Panc1 (cell line): ENCODE measurements around the gene ASRGL1. TPM values are rescaled to one million over a fixed set of nuclear protein-coding genes. Genes with fewer than 3 reads are reported as not detected.
A peak's percentile ranks its signal among the peaks of the same experiment; 100 is the strongest.

Experiments used
- ATAC-seq: fragments of 200-7000 bp; cut with Tn5 transposase; 2 replicates; pipeline ENCODE4 v1.9.1; 2020; ENCODE audit warnings: mild to moderate bottlenecking, moderate library complexity
- BruUV-seq: library from RNA; stranded (reverse); fragments of 400-500 nt; replicated peaks from 2 replicates; lab custom pipeline; 2021; lab: Mats Ljungman, UMichigan
- CTCF ChIA-PET: fragments of 300-600 bp; sonication (Branson Sonifier 250); formaldehyde crosslinking; loops from one replicate; lab custom pipeline; 2022; ENCODE audit warnings: antibody characterized with exemption; lab: Charles Lee
- POLR2A ChIA-PET: fragments of 300-600 bp; sonication (Branson Sonifier 250); formaldehyde crosslinking; loops from one replicate; lab custom pipeline; 2022; ENCODE audit warnings: antibody characterized with exemption; lab: Charles Lee
- DNase-seq: peaks from one replicate; pipeline ENCODE4 v3.0.0-alpha.2; 2010; ENCODE audit warnings: low read depth, low spot score
- H3K27ac ChIP-seq: 2 replicates; pipeline ENCODE4 v1.5.1; 2011; ENCODE audit warnings: mild to moderate bottlenecking, low read length, inconsistent platforms
- H3K27me3 ChIP-seq: fragments of 200-500 bp; sonication (Bioruptor generic); 2 replicates; pipeline ENCODE4 v1.6.0; 2014; ENCODE audit warnings: low read length, inconsistent platforms; ENCODE audit not compliant: control insufficient read depth, insufficient read depth
- H3K36me3 ChIP-seq: fragments of 200-500 bp; sonication (Bioruptor generic); 2 replicates; pipeline ENCODE4 v1.5.1; 2014; ENCODE audit warnings: inconsistent platforms, mild to moderate bottlenecking, low read length, moderate library complexity; ENCODE audit not compliant: control insufficient read depth, insufficient read depth
- H3K4me1 ChIP-seq: 2 replicates; pipeline ENCODE4 v1.5.1; 2011; ENCODE audit warnings: inconsistent platforms, mild to moderate bottlenecking, low read length, moderate library complexity; ENCODE audit not compliant: control insufficient read depth, insufficient read depth
- H3K4me3 ChIP-seq, 2 experiments: 2 replicates each; pipeline ENCODE4 v1.5.1; 2011 to 2012; ENCODE audit warnings: low read depth in 2 of 2, low read length in 2 of 2, mild to moderate bottlenecking in 2 of 2, inconsistent platforms in 1 of 2, moderate library complexity in 1 of 2
- H3K9me3 ChIP-seq: fragments of 200-500 bp; sonication (Bioruptor generic); 2 replicates; pipeline ENCODE4 v1.5.1; 2014; ENCODE audit warnings: low read depth, mild to moderate bottlenecking, inconsistent platforms, low read length, moderate library complexity; ENCODE audit not compliant: control insufficient read depth, insufficient read depth
- POLR2AphosphoS5 ChIP-seq: IDR thresholded peaks from 2 replicates; pipeline ENCODE4 v1.6.1; 2012; ENCODE audit warnings: mild to moderate bottlenecking, low read depth, low read length, moderate library complexity
- SIN3A ChIP-seq: IDR thresholded peaks from 2 replicates; pipeline ENCODE4 v1.6.1; 2012; ENCODE audit warnings: low read depth, mild to moderate bottlenecking, low read length, moderate library complexity, borderline replicate concordance; ENCODE audit not compliant: insufficient read depth
- TCF7L2 ChIP-seq: IDR thresholded peaks from 2 replicates; pipeline ENCODE4 v1.6.1; 2011; ENCODE audit warnings: mild to moderate bottlenecking, low read depth, low read length, inconsistent platforms
- in situ Hi-C: cut with HindIII; loops from 2 replicates; pipeline ENCODE4 v1.10.0; 2016; ENCODE audit warnings: low sequenced_read_pairs, low pct_unique_long_range_greater_than_20kb
- intact Hi-C: fragments of 100-400 bp; cut with micrococcal nuclease; formaldehyde crosslinking; loops from one replicate; pipeline ENCODE4 v1.10.0; 2022; ENCODE audit not compliant: unreplicated experiment
- total RNA-seq: library from RNA; stranded (reverse); gene quantifications from one replicate; pipeline ENCODE4 v1.2.1, GENCODE V29; 2021; ENCODE audit not compliant: unreplicated experiment
- TF ChIP-seq, protein P1 (sequence below), 2 experiments: IDR thresholded peaks; 2 replicates each; pipeline ENCODE4 v1.6.1; 2011 to 2012; ENCODE audit warnings: low read depth in 2 of 2, control low read depth in 1 of 2, low read length in 1 of 2, mild to moderate bottlenecking in 1 of 2, moderate library complexity in 1 of 2; ENCODE audit not compliant: insufficient read depth in 1 of 2
- TF ChIP-seq, protein P2 (sequence below): fragments of 450-650 bp; IDR thresholded peaks from 2 replicates; pipeline ENCODE4 v1.5.1; 2017; ENCODE audit warnings: mild to moderate bottlenecking

The ASRGL1 gene
- total RNA-seq, 1 experiment from 2014 or later = 43.2 TPM

DNA sequence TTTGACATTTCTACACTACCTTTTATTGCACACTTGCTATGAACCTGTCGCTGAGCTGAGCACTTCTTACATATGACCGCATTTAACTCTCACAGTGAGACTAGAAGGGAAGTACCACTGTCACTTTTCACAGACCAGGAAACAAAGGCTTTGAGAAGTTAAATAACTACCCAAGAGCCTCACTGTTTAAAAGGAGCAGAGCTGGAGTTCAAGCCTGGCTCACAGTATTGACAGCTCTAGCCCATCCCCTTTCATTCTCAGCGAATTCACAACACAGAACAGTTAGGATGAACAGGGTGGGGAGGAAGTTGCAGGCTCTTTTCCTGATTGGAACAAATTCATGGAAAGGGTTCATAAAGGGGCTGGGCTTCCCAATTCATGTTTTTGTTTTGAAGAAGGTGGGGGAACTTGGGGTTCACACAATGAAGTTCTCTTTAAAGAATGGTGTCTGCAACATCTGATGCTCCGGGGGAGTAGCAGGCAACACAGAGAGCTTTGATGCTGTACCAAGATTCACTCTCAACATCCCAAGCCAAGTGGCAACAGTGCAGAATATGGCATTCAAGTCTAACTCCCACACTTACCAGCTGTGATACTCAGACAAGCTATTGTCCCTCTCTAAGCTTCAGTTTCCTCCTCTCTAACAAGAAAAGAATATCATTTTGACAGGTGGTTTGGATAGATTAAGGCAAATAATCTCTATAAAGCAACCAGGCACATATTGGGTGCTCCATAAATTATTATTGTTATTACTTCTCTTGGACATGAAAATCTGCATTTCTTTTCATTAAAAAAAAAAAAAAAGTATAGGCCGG lies 98.8 kb downstream of the ASRGL1 start:
- peaks cover 63% of the 10 kb centered on the region for H3K4me1 ChIP-seq
- ATAC-seq = no peak
- H3K9me3 ChIP-seq = no peaks in the 10 kb centered on the region
- CTCF ChIA-PET = interaction anchor here (0.5 to 0.6 kb wide), 2 partner anchors 8 to 69 kb away, joined by 3 read pairs; no protein-coding TSS in a partner anchor
- H3K36me3 ChIP-seq = no peaks in the 10 kb centered on the region
- TF ChIP-seq, protein P1, sequence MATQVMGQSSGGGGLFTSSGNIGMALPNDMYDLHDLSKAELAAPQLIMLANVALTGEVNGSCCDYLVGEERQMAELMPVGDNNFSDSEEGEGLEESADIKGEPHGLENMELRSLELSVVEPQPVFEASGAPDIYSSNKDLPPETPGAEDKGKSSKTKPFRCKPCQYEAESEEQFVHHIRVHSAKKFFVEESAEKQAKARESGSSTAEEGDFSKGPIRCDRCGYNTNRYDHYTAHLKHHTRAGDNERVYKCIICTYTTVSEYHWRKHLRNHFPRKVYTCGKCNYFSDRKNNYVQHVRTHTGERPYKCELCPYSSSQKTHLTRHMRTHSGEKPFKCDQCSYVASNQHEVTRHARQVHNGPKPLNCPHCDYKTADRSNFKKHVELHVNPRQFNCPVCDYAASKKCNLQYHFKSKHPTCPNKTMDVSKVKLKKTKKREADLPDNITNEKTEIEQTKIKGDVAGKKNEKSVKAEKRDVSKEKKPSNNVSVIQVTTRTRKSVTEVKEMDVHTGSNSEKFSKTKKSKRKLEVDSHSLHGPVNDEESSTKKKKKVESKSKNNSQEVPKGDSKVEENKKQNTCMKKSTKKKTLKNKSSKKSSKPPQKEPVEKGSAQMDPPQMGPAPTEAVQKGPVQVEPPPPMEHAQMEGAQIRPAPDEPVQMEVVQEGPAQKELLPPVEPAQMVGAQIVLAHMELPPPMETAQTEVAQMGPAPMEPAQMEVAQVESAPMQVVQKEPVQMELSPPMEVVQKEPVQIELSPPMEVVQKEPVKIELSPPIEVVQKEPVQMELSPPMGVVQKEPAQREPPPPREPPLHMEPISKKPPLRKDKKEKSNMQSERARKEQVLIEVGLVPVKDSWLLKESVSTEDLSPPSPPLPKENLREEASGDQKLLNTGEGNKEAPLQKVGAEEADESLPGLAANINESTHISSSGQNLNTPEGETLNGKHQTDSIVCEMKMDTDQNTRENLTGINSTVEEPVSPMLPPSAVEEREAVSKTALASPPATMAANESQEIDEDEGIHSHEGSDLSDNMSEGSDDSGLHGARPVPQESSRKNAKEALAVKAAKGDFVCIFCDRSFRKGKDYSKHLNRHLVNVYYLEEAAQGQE (IDR thresholded peaks at IDR 0.05; ENCODE audit: insufficient read depth in 1 of 2, low read depth in 2 of 2, low read length in 1 of 2) = no peak
- no peak for TF ChIP-seq POLR2AphosphoS5
- no peak for TF ChIP-seq SIN3A
- TF ChIP-seq, protein P2, sequence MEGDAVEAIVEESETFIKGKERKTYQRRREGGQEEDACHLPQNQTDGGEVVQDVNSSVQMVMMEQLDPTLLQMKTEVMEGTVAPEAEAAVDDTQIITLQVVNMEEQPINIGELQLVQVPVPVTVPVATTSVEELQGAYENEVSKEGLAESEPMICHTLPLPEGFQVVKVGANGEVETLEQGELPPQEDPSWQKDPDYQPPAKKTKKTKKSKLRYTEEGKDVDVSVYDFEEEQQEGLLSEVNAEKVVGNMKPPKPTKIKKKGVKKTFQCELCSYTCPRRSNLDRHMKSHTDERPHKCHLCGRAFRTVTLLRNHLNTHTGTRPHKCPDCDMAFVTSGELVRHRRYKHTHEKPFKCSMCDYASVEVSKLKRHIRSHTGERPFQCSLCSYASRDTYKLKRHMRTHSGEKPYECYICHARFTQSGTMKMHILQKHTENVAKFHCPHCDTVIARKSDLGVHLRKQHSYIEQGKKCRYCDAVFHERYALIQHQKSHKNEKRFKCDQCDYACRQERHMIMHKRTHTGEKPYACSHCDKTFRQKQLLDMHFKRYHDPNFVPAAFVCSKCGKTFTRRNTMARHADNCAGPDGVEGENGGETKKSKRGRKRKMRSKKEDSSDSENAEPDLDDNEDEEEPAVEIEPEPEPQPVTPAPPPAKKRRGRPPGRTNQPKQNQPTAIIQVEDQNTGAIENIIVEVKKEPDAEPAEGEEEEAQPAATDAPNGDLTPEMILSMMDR = no peak
- TF ChIP-seq TCF7L2 = no peak
- H3K4me3 ChIP-seq = no peak overlapping the region
- in situ Hi-C loops = no loop called here
- POLR2A ChIA-PET = interaction anchor here (0.6 to 0.7 kb wide), 2 partner anchors 60 to 214 kb away, joined by 8 to 10 read pairs; no protein-coding TSS in a partner anchor
- H3K27me3 ChIP-seq = no peaks in the 10 kb centered on the region
- DNase-seq = no peak
- intact Hi-C loops = no loop called here
- H3K27ac ChIP-seq = peak overlapping the region; percentile 89
- no TSS peak for BruUV-seq

DNA sequence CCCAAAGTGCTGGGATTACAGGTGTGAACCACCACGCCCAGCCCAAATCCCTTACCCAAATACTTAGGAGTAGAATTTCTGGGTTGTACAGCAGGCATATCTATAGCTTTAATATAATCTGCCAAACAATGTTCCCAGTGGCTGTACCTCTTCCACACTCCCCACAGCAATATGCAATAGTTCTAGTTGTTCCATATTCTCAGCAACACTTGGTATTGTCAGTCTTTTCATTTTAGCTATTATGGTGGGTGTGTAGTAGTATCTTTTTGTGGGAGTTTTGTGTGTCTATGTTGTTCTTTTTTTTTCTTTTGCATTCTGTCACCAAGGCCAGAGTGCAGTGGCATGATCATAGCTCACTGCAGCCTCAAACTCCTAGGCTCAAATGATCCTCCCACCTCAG lies 100.4 kb downstream of the ASRGL1 start:
- no peaks in the 10 kb centered on the region for H3K9me3 ChIP-seq
- H3K36me3 ChIP-seq = no peaks in the 10 kb centered on the region
- in situ Hi-C loops (no loop called here), intact Hi-C loops (no loop called here)
- H3K4me1 ChIP-seq = peaks cover 48% of the 10 kb centered on the region
- POLR2A ChIA-PET = no interaction called here
- H3K27me3 ChIP-seq = no peaks in the 10 kb centered on the region
- TF ChIP-seq, protein P2 = no peak
- no peak for TF ChIP-seq SIN3A
- TF ChIP-seq, protein P1 (IDR thresholded peaks at IDR 0.05; ENCODE audit: insufficient read depth in 1 of 2, low read depth in 2 of 2, low read length in 1 of 2) = no peak
- ATAC-seq = no peak
- peak overlapping the region; percentile 71; the same call in 1 of the 2 replicates for H3K27ac ChIP-seq
- DNase-seq = no peak
- H3K4me3 ChIP-seq = no peak overlapping the region
- no TSS peak for BruUV-seq
- CTCF ChIA-PET = no interaction called here
